ENCODE measurements around the gene PLS3.

The PLS3 gene

DNA sequence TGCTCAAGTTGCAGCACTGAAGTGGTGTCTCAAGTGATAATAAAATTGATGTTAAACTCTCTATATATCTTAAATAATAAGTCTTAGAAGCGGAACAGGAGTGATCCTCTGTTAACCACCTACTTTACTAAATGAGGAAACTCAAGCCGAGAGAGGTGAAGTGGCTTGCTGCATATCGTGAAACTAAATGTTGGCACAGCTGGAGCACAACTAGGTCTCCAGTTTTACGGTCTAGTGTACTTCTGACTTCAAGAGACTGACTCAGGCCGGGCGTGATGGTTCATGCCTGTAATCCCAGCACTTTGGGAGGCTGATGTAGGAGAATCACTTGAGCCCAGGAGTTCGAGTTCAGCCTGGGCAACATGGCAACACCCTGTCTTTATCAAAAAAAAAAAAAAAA lies 35.5 kb upstream of the PLS3 start:
- H3K4me1 ChIP-seq (ENCODE audit: low read length): no peaks in the 10 kb centered on the region
- H3K27me3 ChIP-seq (ENCODE audit: low read depth, low read length): no peaks in the 10 kb centered on the region
- no peak overlapping the region for H3K4me3 ChIP-seq (ENCODE audit: low read length)
- no peak overlapping the region for H3K9ac ChIP-seq (ENCODE audit: low read length)
- H3K9me3 ChIP-seq (ENCODE audit: insufficient read depth, low read length): no peaks in the 10 kb centered on the region
- no peaks in the 10 kb centered on the region for H3K36me3 ChIP-seq (replicated peaks; ENCODE audit: low read depth, low read length)
- no peak overlapping the region for H2AFZ ChIP-seq (ENCODE audit: low read depth, low read length)
- TF ChIP-seq EZH2phosphoT487 (IDR thresholded peaks at IDR 0.05; ENCODE audit: low read depth): no peak
- TF ChIP-seq, protein P1, sequence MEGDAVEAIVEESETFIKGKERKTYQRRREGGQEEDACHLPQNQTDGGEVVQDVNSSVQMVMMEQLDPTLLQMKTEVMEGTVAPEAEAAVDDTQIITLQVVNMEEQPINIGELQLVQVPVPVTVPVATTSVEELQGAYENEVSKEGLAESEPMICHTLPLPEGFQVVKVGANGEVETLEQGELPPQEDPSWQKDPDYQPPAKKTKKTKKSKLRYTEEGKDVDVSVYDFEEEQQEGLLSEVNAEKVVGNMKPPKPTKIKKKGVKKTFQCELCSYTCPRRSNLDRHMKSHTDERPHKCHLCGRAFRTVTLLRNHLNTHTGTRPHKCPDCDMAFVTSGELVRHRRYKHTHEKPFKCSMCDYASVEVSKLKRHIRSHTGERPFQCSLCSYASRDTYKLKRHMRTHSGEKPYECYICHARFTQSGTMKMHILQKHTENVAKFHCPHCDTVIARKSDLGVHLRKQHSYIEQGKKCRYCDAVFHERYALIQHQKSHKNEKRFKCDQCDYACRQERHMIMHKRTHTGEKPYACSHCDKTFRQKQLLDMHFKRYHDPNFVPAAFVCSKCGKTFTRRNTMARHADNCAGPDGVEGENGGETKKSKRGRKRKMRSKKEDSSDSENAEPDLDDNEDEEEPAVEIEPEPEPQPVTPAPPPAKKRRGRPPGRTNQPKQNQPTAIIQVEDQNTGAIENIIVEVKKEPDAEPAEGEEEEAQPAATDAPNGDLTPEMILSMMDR (IDR thresholded peaks at IDR 0.05; ENCODE audit: low read depth, low read length): no peak
- H4K20me1 ChIP-seq (ENCODE audit: insufficient read depth, low read length): no peaks in the 10 kb centered on the region
- no peak overlapping the region for H3K4me2 ChIP-seq (ENCODE audit: low read length)
- no peak overlapping the region for H3K27ac ChIP-seq (ENCODE audit: low read length)
- no peaks in the 10 kb centered on the region for H3K79me2 ChIP-seq (ENCODE audit: low read length)

DNA sequence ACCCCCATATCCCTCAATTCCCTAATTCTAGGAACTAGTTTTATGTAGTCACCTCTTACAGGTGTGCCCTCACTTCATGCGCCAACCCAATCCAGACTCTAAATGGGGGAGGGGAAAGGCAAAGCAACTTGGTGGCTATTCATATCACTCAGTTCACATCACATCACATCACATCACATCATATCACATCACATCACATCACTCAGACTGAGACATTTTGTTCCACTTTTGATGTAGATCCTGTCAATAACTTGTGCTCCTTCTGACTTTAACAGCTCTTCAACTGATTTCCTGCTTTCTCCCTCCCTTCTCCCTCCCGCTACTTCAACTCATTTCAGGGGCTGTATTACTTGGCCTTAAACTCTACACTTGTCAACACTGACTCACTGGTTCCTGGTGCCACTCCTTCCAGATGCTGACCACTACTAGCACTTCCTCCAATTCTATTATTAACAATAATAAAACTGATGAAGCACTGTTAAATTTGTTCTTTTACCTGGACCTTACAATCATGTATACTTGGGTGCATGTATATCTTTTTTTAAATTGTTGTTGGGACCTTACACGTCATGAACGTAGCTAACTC lies 29.1 kb upstream of the PLS3 start:
- Histone ChIP-seq H3K36me3 (replicated peaks; ENCODE audit: low read depth, low read length) (no peaks in the 10 kb centered on the region), H4K20me1 (ENCODE audit: insufficient read depth, low read length) (no peaks in the 10 kb centered on the region), H3K4me3 (ENCODE audit: low read length) (no peak overlapping the region), H2AFZ (ENCODE audit: low read depth, low read length) (no peak overlapping the region), H3K9me3 (ENCODE audit: insufficient read depth, low read length) (no peaks in the 10 kb centered on the region), H3K27me3 (ENCODE audit: low read depth, low read length) (no peaks in the 10 kb centered on the region), H3K4me2 (ENCODE audit: low read length) (no peak overlapping the region), H3K4me1 (ENCODE audit: low read length) (no peaks in the 10 kb centered on the region), H3K79me2 (ENCODE audit: low read length) (no peaks in the 10 kb centered on the region), H3K9ac (ENCODE audit: low read length) (no peak overlapping the region), H3K27ac (ENCODE audit: low read length) (no peak overlapping the region)
- TF ChIP-seq EZH2phosphoT487 (IDR thresholded peaks at IDR 0.05; ENCODE audit: low read depth): no peak
- TF ChIP-seq, protein P1 (IDR thresholded peaks at IDR 0.05; ENCODE audit: low read depth, low read length): no peak

DNA sequence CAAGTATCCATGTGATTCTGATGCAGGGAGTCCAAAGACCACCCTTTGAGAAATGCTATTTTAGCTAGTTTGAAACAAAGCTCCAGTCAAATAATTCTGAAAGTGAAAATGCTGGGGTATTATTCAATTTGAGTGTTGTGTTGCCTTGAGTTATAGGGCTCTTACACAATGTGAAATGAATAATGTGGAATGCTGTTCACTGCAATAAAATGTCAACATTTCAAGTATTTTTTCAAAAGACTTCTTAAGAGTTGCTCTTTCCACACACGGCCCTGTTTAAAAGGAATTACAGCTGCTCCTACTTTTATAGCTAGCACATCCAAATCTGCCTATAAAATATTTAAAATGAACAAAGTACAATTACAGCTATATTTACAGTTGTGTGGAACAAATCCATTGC lies 27.5 kb upstream of the PLS3 start:
- H3K4me3 ChIP-seq (ENCODE audit: low read length): no peak overlapping the region
- no peaks in the 10 kb centered on the region for H3K9me3 ChIP-seq (ENCODE audit: insufficient read depth, low read length)
- no peaks in the 10 kb centered on the region for H3K79me2 ChIP-seq (ENCODE audit: low read length)
- no peak overlapping the region for H3K4me2 ChIP-seq (ENCODE audit: low read length)
- H3K9ac ChIP-seq (ENCODE audit: low read length): no peak overlapping the region
- TF ChIP-seq, protein P1 (IDR thresholded peaks at IDR 0.05; ENCODE audit: low read depth, low read length): no peak
- no peak for TF ChIP-seq EZH2phosphoT487 (IDR thresholded peaks at IDR 0.05; ENCODE audit: low read depth)
- no peak overlapping the region for H3K27ac ChIP-seq (ENCODE audit: low read length)
- no peaks in the 10 kb centered on the region for H3K4me1 ChIP-seq (ENCODE audit: low read length)
- H3K27me3 ChIP-seq (ENCODE audit: low read depth, low read length): no peaks in the 10 kb centered on the region
- H3K36me3 ChIP-seq (replicated peaks; ENCODE audit: low read depth, low read length): no peaks in the 10 kb centered on the region
- H2AFZ ChIP-seq (ENCODE audit: low read depth, low read length): no peak overlapping the region
- H4K20me1 ChIP-seq (ENCODE audit: insufficient read depth, low read length): no peaks in the 10 kb centered on the region

DNA sequence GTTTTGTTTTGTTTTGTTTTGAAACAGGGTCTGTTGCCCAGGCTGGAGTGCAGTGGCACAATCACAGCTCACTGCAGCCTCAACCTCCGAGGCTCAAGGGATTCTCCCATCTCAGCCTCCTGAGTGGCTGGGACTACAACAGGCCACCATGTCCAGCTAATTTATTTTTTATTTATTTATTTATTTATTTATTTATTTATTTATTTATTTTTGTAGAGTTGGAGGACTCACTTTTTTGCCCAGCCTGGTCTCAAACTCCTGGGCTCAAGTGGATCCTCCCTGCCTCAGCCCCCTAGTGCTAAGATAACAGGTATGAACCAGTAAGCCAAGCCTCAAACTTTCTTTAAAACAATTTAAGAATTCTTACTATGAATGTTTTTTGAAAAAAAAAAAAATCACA lies 26.6 kb upstream of the PLS3 start:
- Histone ChIP-seq H4K20me1 (ENCODE audit: insufficient read depth, low read length) (no peaks in the 10 kb centered on the region), H3K9ac (ENCODE audit: low read length) (no peak overlapping the region), H3K27ac (ENCODE audit: low read length) (no peak overlapping the region), H3K4me2 (ENCODE audit: low read length) (no peak overlapping the region), H3K36me3 (replicated peaks; ENCODE audit: low read depth, low read length) (no peaks in the 10 kb centered on the region), H3K79me2 (ENCODE audit: low read length) (no peaks in the 10 kb centered on the region), H2AFZ (ENCODE audit: low read depth, low read length) (no peak overlapping the region), H3K4me1 (ENCODE audit: low read length) (no peaks in the 10 kb centered on the region), H3K4me3 (ENCODE audit: low read length) (no peak overlapping the region), H3K27me3 (ENCODE audit: low read depth, low read length) (no peaks in the 10 kb centered on the region), H3K9me3 (ENCODE audit: insufficient read depth, low read length) (no peaks in the 10 kb centered on the region)
- TF ChIP-seq, protein P1 (IDR thresholded peaks at IDR 0.05; ENCODE audit: low read depth, low read length): no peak
- no peak for TF ChIP-seq EZH2phosphoT487 (IDR thresholded peaks at IDR 0.05; ENCODE audit: low read depth)
